ENCODE measurements around the gene AGAP5. TPM values are rescaled to one million over a fixed set of nuclear protein-coding genes. Genes with fewer than 3 reads are reported as not detected.

AGAP5 gene
- total and polyA plus RNA-seq, 2 of the 8 experiments (the other 6 are each of a cell fraction or from before 2014, with no cell fraction given), result 5.4 to 6.0 TPM

DNA sequence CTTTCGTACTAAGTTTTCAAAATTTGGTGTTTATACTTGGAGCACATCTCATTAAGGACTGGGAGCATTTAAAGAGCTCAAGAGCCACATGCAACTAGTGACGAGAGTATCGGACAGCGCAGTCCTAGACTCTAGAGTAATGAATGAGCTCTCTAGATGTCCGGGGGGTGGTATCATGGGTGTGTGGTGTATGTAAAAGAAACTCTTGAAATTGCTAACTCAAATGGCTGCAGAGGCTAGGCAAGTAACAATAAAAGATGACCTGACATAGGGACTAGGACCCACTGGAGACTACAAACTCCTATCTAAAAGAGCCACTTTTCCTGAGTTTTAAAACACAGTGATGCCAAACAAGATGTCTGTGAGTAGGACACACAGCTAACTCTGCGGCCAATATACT, 70.6 kb downstream of the AGAP5 start (continued):
- no peak for TF ChIP-seq YY1 (IDR thresholded peaks at IDR 0.05; ENCODE audit: low read depth, low read length)
- TF ChIP-seq RAD21 (IDR thresholded peaks at IDR 0.05 in 1 of 2, conservative IDR thresholded peaks at IDR 0.05 in 1 of 2; ENCODE audit: low read depth in 2 of 2, low read length in 2 of 2), result no peak
- TF ChIP-seq GABPA (IDR thresholded peaks at IDR 0.05; ENCODE audit: borderline replicate concordance, insufficient read depth, low read length), result no peak
- TF ChIP-seq JUND (IDR thresholded peaks at IDR 0.05; ENCODE audit: low read length), result no peak
